GM12878 (cell line): ENCODE results near the gene MEP1A. TPM values are rescaled to one million over a fixed set of nuclear protein-coding genes. Genes with fewer than 3 reads are reported as not detected.

Experiments
- ATAC-seq: fragments of 200-7000 bp; cut with Tn5 transposase; 3 replicates; pipeline ENCODE4 v1.9.1; 2020; ENCODE audit warnings: mild to moderate bottlenecking, moderate library complexity
- BruUV-seq: library from RNA; stranded (reverse); fragments of 400-500 nt; replicated peaks from 2 replicates; lab custom pipeline; 2021; lab: Mats Ljungman, UMichigan
- CTCF ChIA-PET: fragments of 300-600 bp; sonication (Branson Sonifier 250); formaldehyde crosslinking; extraction: SDS; loops from one replicate; lab custom pipeline; 2021; ENCODE audit warnings: inconsistent platforms; lab: Yijun Ruan, JAX
- POLR2A ChIA-PET: fragments of 350-600 bp; formaldehyde crosslinking; extraction: SDS; loops from one replicate; lab custom pipeline; 2021; ENCODE audit warnings: inconsistent platforms; lab: Charles Lee
- RAD21 ChIA-PET: fragments of 300-600 bp; sonication (Branson Sonifier 250); formaldehyde crosslinking; loops from one replicate; lab custom pipeline; 2023; ENCODE audit warnings: antibody characterized with exemption; ENCODE audit not compliant: unreplicated experiment; lab: Charles Lee
- SMC1A ChIA-PET: fragments of 300-600 bp; sonication (Branson Sonifier 250); formaldehyde crosslinking; loops from one replicate; lab custom pipeline; 2023; ENCODE audit not compliant: unreplicated experiment, uncharacterized antibody; lab: Charles Lee
- DNase-seq: peaks from one replicate; pipeline ENCODE4 v3.0.0-alpha.2; 2011; ENCODE audit warnings: low read depth, low spot score
- FAIRE-seq: peaks from 3 replicates; lab custom pipeline; 2011; peaks lifted over from hg19 to GRCh38; lab: Jason Lieb, UNC
- H2AFZ ChIP-seq: 2 replicates; pipeline ENCODE4 v1.6.0; 2011; ENCODE audit warnings: low read depth, low read length, control low read depth; ENCODE audit not compliant: control insufficient read depth
- H3K27ac ChIP-seq: 2 replicates; pipeline ENCODE4 v1.5.1; 2011; ENCODE audit warnings: control low read depth; ENCODE audit not compliant: control insufficient read depth, insufficient read depth
- H3K27me3 ChIP-seq, 2 experiments: replicated peaks in 1 of 2; 2 replicates each; pipeline versions ENCODE4 v1.6.0 to v1.6.1; 2011; ENCODE audit warnings: low read length in 1 of 2; ENCODE audit not compliant: control insufficient read depth in 2 of 2, insufficient read depth in 2 of 2
- H3K36me3 ChIP-seq, 2 experiments: 2 replicates each; pipeline ENCODE4 v1.5.1; 2011; ENCODE audit warnings: low read length in 1 of 2; ENCODE audit not compliant: control insufficient read depth in 2 of 2, insufficient read depth in 2 of 2
- H3K4me1 ChIP-seq: 2 replicates; pipeline ENCODE4 v1.6.1; 2011; ENCODE audit warnings: mild to moderate bottlenecking, low read length, moderate library complexity, mixed read lengths; ENCODE audit not compliant: control insufficient read depth, insufficient read depth
- H3K4me2 ChIP-seq: 2 replicates; pipeline ENCODE4 v1.6.0; 2011; ENCODE audit warnings: control low read depth; ENCODE audit not compliant: control insufficient read depth, insufficient read depth
- H3K4me3 ChIP-seq: fragments of 200-600 bp; sonication (generic); 2 replicates; pipeline ENCODE4 v1.5.1; 2016
- H3K79me2 ChIP-seq: 2 replicates; pipeline ENCODE4 v1.6.0; 2011; ENCODE audit warnings: low read length; ENCODE audit not compliant: control insufficient read depth, insufficient read depth
- H3K9ac ChIP-seq: 2 replicates; pipeline ENCODE4 v1.8.0; 2011; ENCODE audit warnings: low read length, control low read depth, mixed read lengths; ENCODE audit not compliant: control insufficient read depth, insufficient read depth
- H3K9me3 ChIP-seq: replicated peaks from 3 replicates; pipeline ENCODE4 v1.5.1; 2011; ENCODE audit warnings: mild to moderate bottlenecking, low read length; ENCODE audit not compliant: control insufficient read depth, insufficient read depth
- H4K20me1 ChIP-seq: 2 replicates; pipeline ENCODE4 v1.6.0; 2011; ENCODE audit not compliant: control insufficient read depth, insufficient read depth
- BACH1 ChIP-seq: fragments of 450-650 bp; IDR thresholded peaks from 2 replicates; pipeline ENCODE4 v1.6.1; 2017; ENCODE audit warnings: mild to moderate bottlenecking, borderline replicate concordance
- BHLHE40 ChIP-seq, 2 experiments: fragments of 450-650 bp in 1 of 2; IDR thresholded peaks; 2 replicates each; pipeline ENCODE4 v1.6.1; 2011 to 2017; ENCODE audit warnings: low read depth in 2 of 2, borderline replicate concordance in 1 of 2, improper control_type of control experiment in 1 of 2, low read length in 1 of 2, mild to moderate bottlenecking in 1 of 2
- CBX5 ChIP-seq: sonication (generic); IDR thresholded peaks from 2 replicates; pipeline ENCODE4 v1.6.1; 2016; ENCODE audit warnings: low read depth, moderate library complexity, mild to moderate bottlenecking, inconsistent platforms
- CEBPZ ChIP-seq: fragments of 150-350 bp; IDR thresholded peaks from 2 replicates; pipeline ENCODE4 v1.6.1; 2016; ENCODE audit warnings: low read depth, low read length
- EZH2 ChIP-seq: IDR thresholded peaks from 2 replicates; pipeline ENCODE4 v1.6.1; 2012; ENCODE audit warnings: low read depth, mild to moderate bottlenecking, control low read depth, inconsistent platforms, low read length, borderline replicate concordance; ENCODE audit not compliant: control insufficient read depth
- GATAD2B ChIP-seq: fragments of 450-650 bp; conservative IDR thresholded peaks from 2 replicates; pipeline ENCODE4 v1.6.1; 2017; ENCODE audit warnings: low read depth, mild to moderate bottlenecking, moderate library complexity
- HCFC1 ChIP-seq: fragments of 150-350 bp; IDR thresholded peaks from 2 replicates; pipeline ENCODE4 v1.6.1; 2014; ENCODE audit warnings: low read length
- IRF4 ChIP-seq: IDR thresholded peaks from 2 replicates; pipeline ENCODE4 v1.6.1; 2011; ENCODE audit warnings: low read depth, low read length
- MEF2B ChIP-seq: fragments of 450-650 bp; IDR thresholded peaks from 2 replicates; pipeline ENCODE4 v1.6.1; 2018; ENCODE audit warnings: mild to moderate bottlenecking, moderate library complexity; ENCODE audit not compliant: partially characterized antibody, poor library complexity, severe bottlenecking
- NFYA ChIP-seq: IDR thresholded peaks from 2 replicates; pipeline ENCODE4 v1.6.1; 2011; ENCODE audit warnings: low read depth, mild to moderate bottlenecking, low read length, improper control_type of control experiment, borderline replicate concordance
- SUPT20H ChIP-seq: IDR thresholded peaks from 2 replicates; pipeline ENCODE4 v1.6.1; 2011; ENCODE audit warnings: low read depth, mild to moderate bottlenecking, low read length, moderate library complexity, borderline replicate concordance; ENCODE audit not compliant: control insufficient read depth
- ZBTB40 ChIP-seq: fragments of 450-650 bp; IDR thresholded peaks from 2 replicates; pipeline ENCODE4 v1.6.1; 2016; ENCODE audit warnings: mild to moderate bottlenecking, moderate library complexity, borderline replicate concordance
- WGBS: methylation state at CpG from one replicate; pipeline ENCODE4 v1.1.6; 2016; ENCODE audit warnings: low lambda C conversion rate; ENCODE audit not compliant: insufficient replicate concordance, insufficient coverage; ENCODE audit errors: missing lambda C conversion rate; 5-methylcytosine and 5-hydroxymethylcytosine counted together
- in situ Hi-C: fragments of 300-500 bp; cut with MboI; formaldehyde crosslinking; loops from 9 replicates; pipeline ENCODE4 v1.14.3; 2018; ENCODE audit warnings: mixed read lengths
- intact Hi-C: fragments of 100-400 bp; cut with micrococcal nuclease; formaldehyde crosslinking; loops from one replicate; pipeline ENCODE4 v1.14.2; 2022; ENCODE audit not compliant: unreplicated experiment
- polyA plus RNA-seq, 11 experiments: library from polyadenylated mRNA; depleted of rRNA in 4 of 11; unstranded in 6 of 11; stranded (reverse) in 5 of 11; fragments of >200 nt; fragmentation: Nextera tagmentation in 4 of 11; fragmentation: Illumina TruSeq in 1 of 11; extraction: Ambion mirVana in 4 of 11; extraction: Trizol in 1 of 11; gene quantifications; 1 replicate in 1 of 11; 2 replicates in 10 of 11; pipeline versions ENCODE4 v1.2.1 to v1.2.3, GENCODE V29; 2011 to 2016; ENCODE audit warnings: inconsistent platforms in 2 of 11, missing spikeins in 2 of 11, low read depth in 1 of 11
- total RNA-seq, 4 experiments: library from RNA; depleted of rRNA in 3 of 4; stranded (reverse); fragments of >200 nt in 3 of 4; fragmentation: Illumina TruSeq in 1 of 4; extraction: Trizol in 1 of 4; gene quantifications; 2 replicates each; pipeline versions ENCODE4 v1.2.1 to v1.2.3, GENCODE V29; 2013 to 2021

MEP1A gene
- total and polyA plus RNA-seq, 10 of the 15 experiments (the other 5 are each of a cell fraction or from before 2014, with no cell fraction given): not detected

GRCh38 chr6:46746696-46747095 is 46.5 kb upstream of the MEP1A start, which contains the start of gene ANKRD66 (continued):
- no peak for TF ChIP-seq BACH1
- no peak for TF ChIP-seq CBX5
- TF ChIP-seq HCFC1: no peak
- TF ChIP-seq NFYA: no peak
- TF ChIP-seq MEF2B: no peak
- no peak for TF ChIP-seq GATAD2B
- TF ChIP-seq, all 136 proteins: peak for 0

GRCh38 chr6:46748940-46749503 is 44.2 kb upstream of the MEP1A start:
- no peak overlapping the region for H3K4me2 ChIP-seq
- RAD21 ChIA-PET: no interaction called here
- H2AFZ ChIP-seq: no peak overlapping the region
- no peak overlapping the region for H3K9ac ChIP-seq
- CTCF ChIA-PET: no interaction called here
- SMC1A ChIA-PET: no interaction called here
- no peaks in the 10 kb centered on the region for H4K20me1 ChIP-seq
- DNase-seq (no peak), FAIRE-seq (no peak), ATAC-seq (no peak)
- H3K27me3 ChIP-seq: no peaks in the 10 kb centered on the region
- no peak overlapping the region for H3K27ac ChIP-seq
- intact Hi-C loops: no loop called here
- no peak overlapping the region for H3K4me3 ChIP-seq
- H3K9me3 ChIP-seq: no peaks in the 10 kb centered on the region
- 27% methylated on average over 5 of the region's 5 CpGs for WGBS
- no TSS peak for BruUV-seq
- no peaks in the 10 kb centered on the region for H3K79me2 ChIP-seq
- no peaks in the 10 kb centered on the region for H3K4me1 ChIP-seq
- H3K36me3 ChIP-seq: no peaks in the 10 kb centered on the region
- in situ Hi-C loops: no loop called here
- POLR2A ChIA-PET: no interaction called here
- TF ChIP-seq ZBTB40 (no peak), CEBPZ (no peak), EZH2 (no peak), IRF4 (no peak), BHLHE40 (IDR thresholded peaks at IDR 0.05; ENCODE audit: borderline replicate concordance in 1 of 2, low read depth in 2 of 2, low read length in 1 of 2) (no peak), SUPT20H (no peak)
